Motor neuron (in vitro differentiated cells): Measurements from ENCODE around the gene EXOC3. TPM values are rescaled to one million over a fixed set of nuclear protein-coding genes. Genes with fewer than 3 reads are reported as not detected.
A peak's percentile ranks its signal among the peaks of the same experiment; 100 is the strongest.

Experiments
- ATAC-seq, 8 experiments: fragments of 200-7000 bp; cut with Tn5 transposase; replicated peaks in 6 of 8; 2 replicates each; pipeline ENCODE4 v1.8.0; 2021; ENCODE audit warnings: mild to moderate bottlenecking in 8 of 8, moderate library complexity in 8 of 8
- H3K27ac ChIP-seq, 2 donors: fragments of 250-450 bp; sonication (Bioruptor Pico); 2 replicates each; pipeline ENCODE4 v1.9.0; 2021; ENCODE audit warnings: antibody characterized with exemption in 2 of 2, mild to moderate bottlenecking in 2 of 2, moderate library complexity in 1 of 2
- H3K4me1 ChIP-seq, 2 donors: fragments of 250-450 bp; sonication (Bioruptor Pico); replicated peaks in 1 of 2; 2 replicates each; pipeline ENCODE4 v1.6.1; 2021; ENCODE audit warnings: antibody characterized with exemption in 2 of 2, mild to moderate bottlenecking in 2 of 2, moderate library complexity in 1 of 2
- H3K4me3 ChIP-seq, 5 donors: fragments of 250-450 bp; sonication (Bioruptor Pico); 2 replicates each; pipeline ENCODE4 v1.9.0; 2021; ENCODE audit warnings: antibody characterized with exemption in 5 of 5, mild to moderate bottlenecking in 5 of 5, moderate library complexity in 4 of 5
- WGBS, 10 experiments: fragments of 450-650 bp; shearing (Covaris generic); methylation state at CpG; one replicate each; pipeline ENCODE4 v1.0.0; 2022; 5-methylcytosine and 5-hydroxymethylcytosine counted together
- in situ Hi-C, 9 experiments: fragments of 400-800 bp; cut with MboI; loops; one replicate each; pipeline ENCODE4 v1.15.0; 2021; ENCODE audit warnings: low sequenced_read_pairs in 9 of 9, low pct_unique_long_range_greater_than_20kb in 2 of 9; ENCODE audit not compliant: unreplicated experiment in 9 of 9
- total RNA-seq, 8 experiments: library from RNA; unstranded; fragments of 300-600 nt; gene quantifications; 2 replicates each; pipeline versions ENCODE4 v1.2.3 to v1.2.4, GENCODE V29; 2022

The EXOC3 gene
- total RNA-seq, 8 experiments from 2014 or later, result 17.1 to 69.6 (median 25.0) TPM

DNA sequence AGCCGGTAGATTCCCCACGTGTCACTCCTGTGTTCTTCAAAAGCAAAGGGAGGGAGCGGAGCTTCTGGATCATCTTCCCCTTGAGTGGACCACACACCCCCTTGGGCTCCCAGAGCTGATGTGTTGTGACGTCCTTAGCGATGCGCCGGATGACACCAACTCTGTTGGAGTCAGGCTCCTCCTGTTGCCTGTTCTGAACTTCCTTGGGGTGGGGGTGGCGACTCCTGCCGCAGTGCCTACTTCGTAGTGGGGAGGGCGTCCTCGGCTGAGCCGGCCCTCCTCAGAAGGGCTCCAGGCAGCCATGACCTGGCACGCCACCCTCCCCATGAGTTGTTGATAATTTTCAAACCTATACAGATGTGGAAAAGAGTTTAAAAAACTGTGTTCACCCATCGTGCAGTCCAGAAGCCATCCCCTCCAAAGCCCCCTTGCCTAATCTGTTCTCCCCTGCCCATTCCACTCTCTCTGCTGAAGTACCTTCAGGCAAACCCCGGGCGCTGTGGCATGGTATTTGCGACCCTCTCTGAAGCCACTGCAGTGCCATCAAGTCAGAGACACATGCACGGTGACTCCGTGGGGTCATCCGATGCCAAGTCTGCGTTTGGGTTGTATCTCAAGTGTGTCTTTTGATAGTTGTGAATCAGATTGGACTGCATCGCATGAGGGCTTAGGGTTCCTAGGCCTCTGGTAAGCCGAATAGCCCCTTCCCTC, 16.7 kb downstream of the EXOC3 start:
- WGBS, 10 experiments, result 90 to 100% (median 95%) methylated on average over 1 to 10 of the region's 24 CpGs; no CpG with 5 or more reads in 2 of the 10 experiments
- Histone ChIP-seq H3K4me1 (no peaks in the 10 kb centered on the region), H3K4me3 (no peak overlapping the region), H3K27ac (no peak overlapping the region)
- in situ Hi-C loops, result no loop called here
- no peak for ATAC-seq

DNA sequence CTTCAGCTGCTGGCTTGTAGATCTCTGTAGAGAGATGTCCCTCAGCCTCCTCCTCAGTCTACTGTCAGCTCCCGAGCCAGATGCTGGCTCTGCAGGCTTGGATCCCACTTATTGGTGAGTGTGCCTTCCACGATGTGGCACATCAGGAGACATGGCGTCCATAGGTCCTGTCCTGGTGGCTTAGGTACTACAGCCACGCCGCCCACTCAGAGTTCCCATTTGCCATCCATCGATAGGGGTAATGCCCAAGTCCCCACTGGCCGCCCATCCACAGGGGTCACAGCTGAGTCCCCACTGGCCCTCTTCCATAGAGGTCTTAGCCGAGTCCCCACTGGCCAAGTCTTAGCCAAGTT, 17.3 kb downstream of the EXOC3 start:
- no peaks in the 10 kb centered on the region for H3K4me1 ChIP-seq
- in situ Hi-C loops, result no loop called here
- WGBS, 10 experiments, result 25 to 97% (median 73%) methylated on average over 1 to 6 of the region's 8 CpGs; no CpG with 5 or more reads in 5 of the 10 experiments
- no peak overlapping the region for H3K27ac ChIP-seq
- no peak for ATAC-seq
- H3K4me3 ChIP-seq, result no peak overlapping the region

DNA sequence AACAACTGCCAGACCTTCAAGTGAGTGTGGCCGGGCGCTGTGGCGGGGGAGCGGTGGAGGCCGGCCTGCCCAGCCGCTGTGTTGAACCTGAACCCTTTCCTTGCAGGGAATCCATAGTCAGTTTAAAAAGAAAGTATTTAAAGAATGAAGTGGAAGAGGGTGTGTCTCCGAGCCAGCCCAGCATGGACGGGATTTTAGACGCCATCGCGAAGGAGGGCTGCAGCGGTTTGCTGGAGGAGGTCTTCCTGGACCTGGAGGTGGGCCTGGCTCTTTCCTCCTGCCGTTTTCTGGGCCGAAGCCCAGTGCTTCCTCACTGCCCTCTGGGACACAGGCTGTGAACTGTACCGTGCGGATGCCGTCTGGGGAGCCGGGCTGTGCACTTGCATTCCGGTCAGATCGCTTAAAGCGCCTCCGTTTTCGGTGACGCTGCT, 19.1 kb downstream of the EXOC3 start:
- WGBS, 10 experiments, result 83 to 100% (median 96%) methylated on average over 3 to 18 of the region's 24 CpGs; no CpG with 5 or more reads in 1 of the 10 experiments
- in situ Hi-C loops, result no loop called here
- ATAC-seq, result no peak
- Histone ChIP-seq H3K4me1 (no peaks in the 10 kb centered on the region), H3K27ac (no peak overlapping the region), H3K4me3 (no peak overlapping the region)

DNA sequence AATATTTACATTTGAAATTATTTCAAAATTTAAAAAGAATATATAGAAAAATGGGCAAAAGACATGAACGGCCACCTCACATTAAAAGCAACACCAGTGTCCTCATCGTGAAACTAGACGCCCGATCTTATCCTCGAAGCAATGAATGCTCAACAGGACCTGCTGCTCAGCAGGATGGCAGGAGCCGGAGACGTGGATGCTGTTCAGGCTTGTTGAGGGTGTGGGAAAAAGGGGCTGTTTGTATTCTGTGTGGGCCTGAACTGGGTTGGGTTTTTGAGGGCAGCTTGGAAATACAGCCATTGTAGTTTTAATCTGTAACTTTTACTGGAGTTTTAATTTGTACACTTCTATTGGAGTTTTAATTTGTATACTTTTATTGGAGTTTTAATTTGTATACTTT, 20.3 kb downstream of the EXOC3 start:
- Histone ChIP-seq H3K27ac (no peak overlapping the region), H3K4me3 (no peak overlapping the region), H3K4me1 (no peaks in the 10 kb centered on the region)
- ATAC-seq, result no peak
- WGBS, 10 experiments, result 74 to 100% (median 84%) methylated on average over 1 to 7 of the region's 7 CpGs; no CpG with 5 or more reads in 1 of the 10 experiments
- in situ Hi-C loops, result no loop called here

DNA sequence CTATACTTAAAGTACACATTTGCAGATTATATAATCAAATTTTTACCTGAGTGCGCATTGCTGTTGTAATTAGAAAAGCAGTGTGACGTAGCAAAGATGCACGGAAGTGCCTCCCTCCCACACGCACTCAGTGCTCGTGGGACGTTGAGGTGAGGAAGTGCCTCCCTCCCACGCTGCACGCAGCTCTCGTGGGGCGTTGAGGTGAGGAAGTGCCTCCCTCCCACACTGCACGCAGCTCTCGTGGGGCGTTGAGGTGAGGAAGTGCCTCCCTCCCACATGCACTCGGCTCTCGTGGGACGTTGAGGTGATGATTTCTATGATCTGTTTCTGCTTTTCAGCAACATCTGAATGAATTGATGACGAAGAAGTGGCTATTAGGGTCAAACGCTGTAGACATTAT, 21.0 kb downstream of the EXOC3 start:
- WGBS, 10 experiments, result 68 to 96% (median 87%) methylated on average over 5 to 15 of the region's 18 CpGs; no CpG with 5 or more reads in 1 of the 10 experiments
- no peak overlapping the region for H3K27ac ChIP-seq
- ATAC-seq, result no peak
- H3K4me1 ChIP-seq, result no peaks in the 10 kb centered on the region
- in situ Hi-C loops, result no loop called here
- H3K4me3 ChIP-seq, result no peak overlapping the region

DNA sequence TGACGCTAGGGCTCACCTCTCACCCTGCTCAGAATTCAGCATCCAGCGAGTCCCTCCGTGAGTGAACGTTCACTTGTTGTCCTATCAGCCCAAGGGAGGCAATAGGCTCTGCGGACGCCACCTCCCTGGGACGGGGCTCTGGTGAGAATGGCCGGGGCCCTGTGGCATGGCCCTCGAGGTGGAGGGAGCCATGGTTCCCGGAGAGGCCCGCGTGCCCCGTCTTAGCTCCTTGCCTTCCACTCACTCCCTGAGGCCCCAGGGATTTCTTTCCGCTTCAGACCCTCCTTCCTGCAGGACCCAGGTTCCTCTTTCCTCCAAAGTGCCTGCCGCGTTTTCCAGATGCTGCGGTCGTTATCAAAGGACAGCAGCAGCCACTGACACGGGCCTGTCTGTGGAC, 21.5 kb downstream of the EXOC3 start:
- in situ Hi-C loops, result no loop called here
- H3K4me1 ChIP-seq, result no peaks in the 10 kb centered on the region
- 80 to 100% (median 98%) methylated on average over 1 to 5 of the region's 19 CpGs; no CpG with 5 or more reads in 4 of the 10 experiments for WGBS, 10 experiments
- no peak overlapping the region for H3K27ac ChIP-seq
- ATAC-seq, result peak in 1 of 8 experiments; percentile 17
- H3K4me3 ChIP-seq, result no peak overlapping the region

DNA sequence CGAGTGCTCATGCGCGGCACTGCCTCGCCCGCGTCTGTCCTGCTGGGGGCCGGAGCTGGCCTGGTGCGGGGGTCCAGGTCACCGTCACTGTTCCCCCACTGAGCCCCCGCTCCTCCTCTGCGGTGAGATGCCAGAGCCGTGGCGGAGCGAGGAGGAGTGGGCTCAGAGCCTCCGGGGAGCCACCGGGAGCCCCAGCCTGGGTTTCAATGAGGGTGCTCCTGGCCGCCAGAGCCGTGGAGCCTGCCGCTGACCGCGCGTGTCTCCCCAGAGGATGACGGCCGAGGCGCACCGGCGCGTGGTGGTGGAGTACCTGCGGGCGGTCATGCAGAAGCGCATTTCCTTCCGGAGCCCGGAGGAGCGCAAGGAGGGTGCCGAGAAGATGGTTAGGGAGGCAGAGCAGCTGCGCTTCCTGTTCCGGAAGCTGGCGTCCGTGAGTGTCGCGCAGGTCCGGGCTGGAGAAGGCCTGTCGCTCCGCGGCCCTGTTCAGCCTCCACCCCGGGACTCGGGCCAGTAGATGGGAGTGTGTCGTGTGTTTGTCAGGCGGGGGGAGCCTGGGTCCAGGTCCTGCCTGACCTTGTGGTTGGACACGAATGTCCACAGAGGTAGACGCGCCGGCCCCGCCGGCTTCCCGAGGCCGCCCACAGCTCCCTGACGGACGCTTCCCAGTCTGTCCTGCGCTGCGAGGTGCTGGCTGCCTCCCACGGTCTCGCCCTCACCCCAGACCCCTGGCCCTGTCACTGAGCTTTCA, 22.0 kb downstream of the EXOC3 start:
- peak in 1 of 8 experiments; percentile 24 for ATAC-seq
- Histone ChIP-seq H3K4me1 (no peaks in the 10 kb centered on the region), H3K27ac (no peak overlapping the region), H3K4me3 (no peak overlapping the region)
- in situ Hi-C loops, result no loop called here
- 47 to 100% (median 90%) methylated on average over 2 to 13 of the region's 63 CpGs; no CpG with 5 or more reads in 3 of the 10 experiments for WGBS, 10 experiments

DNA sequence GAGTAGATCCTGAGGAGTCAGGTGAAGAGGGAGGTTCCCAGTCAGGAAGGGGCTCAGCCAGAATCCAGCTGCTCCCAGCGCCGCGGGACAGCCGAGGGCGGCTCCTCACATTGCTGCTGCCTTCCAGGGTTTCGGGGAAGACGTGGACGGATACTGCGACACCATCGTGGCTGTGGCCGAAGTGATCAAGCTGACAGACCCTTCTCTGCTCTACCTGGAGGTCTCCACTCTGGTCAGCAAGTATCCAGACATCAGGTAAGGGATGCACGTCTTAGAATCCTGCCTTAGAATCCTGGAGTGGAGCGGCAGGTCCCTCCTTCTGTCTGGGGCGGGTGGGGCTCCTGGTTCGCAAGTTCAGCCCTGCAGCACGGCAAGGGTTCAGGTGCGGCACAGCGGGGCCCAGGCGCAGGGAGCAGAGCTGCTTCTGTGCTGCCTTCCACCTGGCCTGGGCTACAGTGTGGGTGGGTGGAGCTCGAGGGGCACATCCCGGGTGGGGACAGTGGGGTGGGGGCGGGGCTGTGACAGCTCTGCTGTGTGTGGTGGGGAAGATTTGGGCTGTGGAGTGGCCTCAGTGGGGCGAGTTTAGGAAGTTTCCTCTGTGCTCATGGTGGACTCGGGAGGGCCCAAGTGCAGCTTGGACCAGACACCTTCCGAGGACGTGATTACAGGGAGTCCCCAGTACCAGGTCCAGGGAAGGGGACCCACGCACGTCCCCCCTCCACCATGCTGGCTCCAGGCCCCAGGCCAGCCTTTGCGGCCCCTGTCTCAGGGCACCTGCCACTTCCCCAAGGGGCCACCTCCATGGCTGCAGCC, 22.8 kb downstream of the EXOC3 start:
- 83 to 100% (median 95%) methylated on average over 2 to 7 of the region's 29 CpGs; no CpG with 5 or more reads in 6 of the 10 experiments for WGBS, 10 experiments
- in situ Hi-C loops, result no loop called here
- ATAC-seq, result peak in 4 of 8 experiments; percentile 12 to 20 (median 16)
- H3K27ac ChIP-seq, result no peak overlapping the region
- H3K4me3 ChIP-seq, result no peak overlapping the region
- no peaks in the 10 kb centered on the region for H3K4me1 ChIP-seq

DNA sequence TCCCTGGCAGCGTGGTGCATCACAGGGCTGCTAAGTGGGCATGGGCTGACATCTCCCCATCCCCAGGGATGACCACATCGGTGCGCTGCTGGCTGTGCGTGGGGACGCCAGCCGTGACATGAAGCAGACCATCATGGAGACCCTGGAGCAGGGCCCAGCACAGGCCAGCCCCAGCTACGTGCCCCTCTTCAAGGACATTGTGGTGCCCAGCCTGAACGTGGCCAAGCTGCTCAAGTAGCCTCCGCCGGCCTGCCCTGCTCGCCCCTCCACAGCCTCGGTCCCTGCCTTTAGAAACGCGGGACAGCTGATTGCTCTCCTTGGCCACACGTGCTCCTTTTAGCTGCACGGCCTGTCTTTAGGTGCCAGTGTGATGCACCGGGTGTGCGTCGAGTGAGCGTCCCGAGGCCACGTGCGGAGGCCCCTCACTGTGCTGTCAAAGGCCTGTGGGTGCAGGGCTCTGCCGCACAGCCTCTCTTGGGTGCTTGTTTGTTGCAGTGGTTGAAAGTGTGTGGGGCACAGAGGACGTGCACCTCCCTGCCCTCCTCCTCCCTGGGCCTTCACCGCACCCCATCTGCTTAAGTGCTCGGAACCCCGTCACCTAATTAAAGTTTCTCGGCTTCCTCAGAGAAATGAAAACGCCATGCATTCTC, 23.8 kb downstream of the EXOC3 start:
- ATAC-seq, result peak in 4 of 8 experiments; percentile 11 to 27 (median 18)
- in situ Hi-C loops, result no loop called here
- 80 to 100% (median 93%) methylated on average over 1 to 17 of the region's 30 CpGs; no CpG with 5 or more reads in 5 of the 10 experiments for WGBS, 10 experiments
- Histone ChIP-seq H3K4me3 (no peak overlapping the region), H3K27ac (no peak overlapping the region), H3K4me1 (peaks cover 5 to 6% of the 10 kb centered on the region in 2 donors)

DNA sequence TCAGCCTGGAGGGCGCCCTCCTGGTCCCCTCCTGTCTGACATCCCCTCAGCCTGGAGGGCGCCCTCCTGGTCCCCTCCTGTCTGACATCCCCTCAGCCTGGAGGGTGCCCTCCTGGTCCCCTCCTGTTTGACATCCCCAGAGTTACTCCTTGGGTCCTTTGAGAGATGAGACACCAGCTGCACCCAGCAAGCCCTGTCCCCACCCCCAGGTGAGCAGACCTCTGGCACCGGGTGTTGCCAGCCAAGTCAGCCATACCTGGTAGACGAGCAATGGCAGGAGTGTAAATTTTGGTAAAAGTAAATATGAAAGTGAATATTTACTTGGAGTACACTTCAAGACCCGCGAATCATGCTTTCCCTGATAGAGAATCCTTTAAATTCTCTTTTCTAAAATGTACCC, 25.4 kb downstream of the EXOC3 start:
- peaks cover 6 to 9% of the 10 kb centered on the region in 2 donors for H3K4me1 ChIP-seq
- in situ Hi-C loops, result no loop called here
- no peak overlapping the region for H3K4me3 ChIP-seq
- no peak for ATAC-seq
- no peak overlapping the region for H3K27ac ChIP-seq
- WGBS, 10 experiments, result 85 to 96% (median 90%) methylated on average over 2 to 4 of the region's 6 CpGs; no CpG with 5 or more reads in 7 of the 10 experiments

DNA sequence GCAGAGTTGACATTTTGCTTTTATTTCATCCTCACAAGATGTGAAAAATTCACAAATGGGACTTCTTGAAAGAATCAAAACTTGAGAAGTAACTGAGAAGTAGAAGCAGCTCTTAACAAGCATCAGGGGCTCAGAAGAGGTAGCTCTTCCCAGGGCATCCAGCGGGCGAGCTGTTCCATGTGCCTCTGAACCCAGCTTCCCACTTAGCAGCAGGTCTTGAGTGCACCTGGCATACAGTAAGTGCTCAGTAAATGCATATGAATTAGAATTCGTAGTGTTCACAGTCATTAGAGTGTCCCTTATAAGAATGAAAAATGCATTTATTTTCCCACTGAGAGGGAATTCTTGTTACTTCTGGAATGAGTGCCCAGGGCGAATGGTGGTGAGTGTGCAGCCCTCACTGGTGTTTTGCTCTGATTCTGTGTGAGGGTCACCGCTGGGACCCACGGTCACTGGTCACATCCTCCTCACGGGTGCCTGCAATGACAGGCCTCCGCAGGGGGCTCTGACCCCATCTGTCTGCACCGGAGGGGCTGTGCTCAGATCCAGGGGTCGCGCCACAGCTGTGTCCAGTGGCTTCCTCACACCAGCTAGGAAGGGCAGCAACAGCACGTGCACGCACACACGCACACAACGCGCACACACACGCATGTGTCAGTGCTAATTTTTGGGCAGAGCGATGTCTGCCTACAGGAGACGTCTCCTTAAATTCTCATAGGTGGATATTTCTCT, 26.9 kb downstream of the EXOC3 start:
- ATAC-seq, result no peak
- 87 to 100% (median 98%) methylated on average over 2 to 16 of the region's 19 CpGs; no CpG with 5 or more reads in 3 of the 10 experiments for WGBS, 10 experiments
- Histone ChIP-seq H3K27ac (no peak overlapping the region), H3K4me3 (no peak overlapping the region), H3K4me1 (peaks cover 8 to 11% of the 10 kb centered on the region in 2 donors)
- in situ Hi-C loops, result no loop called here
